ENCODE results near the gene CAMTA1.

- no peak for TF ChIP-seq CTCF (IDR thresholded peaks at IDR 0.05; ENCODE audit: low read depth, low read length, missing input control)
- TF ChIP-seq GABPA (IDR thresholded peaks at IDR 0.05 in 1 of 2, conservative IDR thresholded peaks at IDR 0.05 in 1 of 2), result no peak
- no peak for TF ChIP-seq REST (IDR thresholded peaks at IDR 0.05)
- no peak for TF ChIP-seq ATF3 (IDR thresholded peaks at IDR 0.05)
- no peak for TF ChIP-seq ZBTB33 (IDR thresholded peaks at IDR 0.05)
- no peak for TF ChIP-seq NR2F2 (IDR thresholded peaks at IDR 0.05)
- no peak for TF ChIP-seq FOXA1 (IDR thresholded peaks at IDR 0.05)
Observed at GRCh38 chr1:7783178-7783711, 998.0 kb downstream of the CAMTA1 start.

Data from liver (tissue), 3 donors.